ENCODE results near the gene FERMT3.

The FERMT3 gene

DNA sequence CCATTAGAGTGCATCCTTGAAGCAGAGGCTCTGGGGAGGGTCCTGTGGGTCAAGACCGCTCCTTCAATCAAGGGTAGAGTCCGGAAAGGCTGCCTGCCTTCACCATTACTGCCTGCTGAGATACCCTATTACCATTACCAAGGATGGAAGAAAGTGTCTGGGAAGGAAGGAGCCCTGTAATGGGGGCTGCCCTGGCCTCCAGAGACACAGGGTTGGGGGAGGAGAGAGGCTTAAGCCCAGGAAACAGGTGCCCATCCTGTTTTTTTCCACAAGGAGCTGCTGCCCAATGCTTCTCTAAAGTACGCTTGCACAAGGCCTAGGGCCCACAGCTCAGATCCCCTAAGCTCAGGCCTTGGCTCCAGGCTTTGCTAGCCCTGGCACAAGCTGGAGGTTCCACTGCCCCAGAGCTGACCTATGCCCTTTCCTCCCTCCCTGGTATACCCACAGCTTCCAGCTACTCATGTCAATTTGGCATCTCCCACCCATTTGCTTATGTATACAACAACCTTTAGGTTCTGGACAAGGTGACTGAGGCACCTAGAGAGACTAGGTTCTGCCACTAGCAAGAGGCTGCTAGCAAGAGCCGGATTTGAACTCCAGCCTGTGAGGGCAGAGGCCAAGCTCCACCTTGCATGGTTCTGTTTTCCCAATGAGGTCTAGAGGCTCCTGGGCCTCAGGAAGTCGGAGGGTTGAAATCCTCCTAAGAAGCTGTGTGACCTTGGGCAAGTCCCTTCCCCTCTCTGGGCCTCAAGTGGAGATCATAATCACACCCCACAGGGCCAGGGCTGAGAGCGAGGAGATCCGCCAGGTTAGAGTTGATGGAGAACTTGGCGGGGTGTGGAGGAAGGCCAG, 43.3 kb downstream of the FERMT3 start:
- DNase-seq (ENCODE audit: low read depth): no peak

DNA sequence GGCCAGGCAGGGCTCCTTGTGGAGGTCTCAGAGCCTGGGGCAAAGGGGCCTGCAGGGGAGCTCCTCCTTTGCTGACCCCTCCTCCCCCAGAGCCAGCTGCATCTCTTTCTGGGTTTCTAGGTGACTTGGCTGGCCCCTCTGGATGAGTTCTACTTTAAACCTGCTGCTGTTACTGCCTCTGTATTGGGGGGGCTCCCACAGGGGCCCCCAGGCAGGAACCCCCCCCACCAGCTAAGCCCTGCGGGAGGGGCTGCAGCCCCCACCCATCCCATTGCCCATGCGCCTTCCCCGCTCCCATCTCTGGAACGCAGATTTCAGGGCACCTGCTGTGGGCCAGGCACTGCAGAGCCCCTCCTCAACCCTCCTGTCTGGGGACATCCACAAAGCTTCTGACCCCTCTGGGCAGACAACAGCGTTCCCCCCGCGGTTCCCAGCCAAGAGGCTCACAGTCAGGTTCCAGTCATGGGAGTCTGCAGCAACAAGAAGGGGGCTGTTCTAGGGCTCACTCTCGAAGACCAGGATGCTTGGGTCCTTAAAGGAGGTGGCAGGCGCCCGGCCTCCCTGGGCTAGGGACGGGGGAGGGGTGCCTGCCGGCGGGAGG, 44.0 kb downstream of the FERMT3 start:
- DNase-seq (ENCODE audit: low read depth): no peak

DNA sequence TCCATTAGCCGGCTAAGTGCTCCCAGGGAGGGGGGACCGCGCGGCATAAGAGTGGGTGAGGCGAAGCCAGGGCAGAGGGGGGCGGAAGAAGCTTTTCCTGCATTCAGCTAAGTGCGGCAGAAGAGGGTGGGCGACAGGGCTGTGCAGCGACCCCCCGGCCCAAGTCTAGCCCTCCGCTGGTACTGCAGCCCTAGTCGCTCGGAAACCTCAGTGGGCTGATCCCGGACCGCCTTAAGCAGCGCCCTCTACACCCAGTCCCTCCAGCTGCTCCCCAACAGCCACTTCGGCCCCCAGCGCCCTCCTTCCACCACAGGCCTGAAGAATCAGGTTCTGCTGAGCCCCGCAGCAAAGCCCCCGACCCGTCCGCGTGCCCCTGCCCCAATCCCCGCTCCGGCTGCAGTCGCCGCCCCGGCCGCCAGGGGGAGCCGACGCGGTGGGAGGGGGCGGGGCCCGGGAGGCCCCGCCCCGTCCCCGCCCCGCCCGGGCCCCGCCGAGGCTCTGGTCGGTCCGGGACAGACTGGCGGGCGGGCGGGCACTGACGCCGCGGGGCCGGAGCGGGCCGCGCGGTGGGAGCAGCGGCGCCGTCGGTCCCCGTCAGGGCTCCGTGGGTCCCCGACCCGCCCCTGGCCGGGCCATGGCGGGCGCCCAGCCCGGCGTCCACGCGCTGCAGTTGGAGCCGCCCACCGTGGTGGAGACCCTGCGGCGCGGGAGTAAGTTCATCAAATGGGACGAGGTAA, 44.7 kb downstream of the FERMT3 start, which contains the start of gene PLCB3:
TSS of gene PLCB3 (plus strand) at position 515 of the 737 bp plus-strand sequence. CDS start at position 635, 120 bp downstream.
- peak; percentile 44 for DNase-seq (ENCODE audit: low read depth)

DNA sequence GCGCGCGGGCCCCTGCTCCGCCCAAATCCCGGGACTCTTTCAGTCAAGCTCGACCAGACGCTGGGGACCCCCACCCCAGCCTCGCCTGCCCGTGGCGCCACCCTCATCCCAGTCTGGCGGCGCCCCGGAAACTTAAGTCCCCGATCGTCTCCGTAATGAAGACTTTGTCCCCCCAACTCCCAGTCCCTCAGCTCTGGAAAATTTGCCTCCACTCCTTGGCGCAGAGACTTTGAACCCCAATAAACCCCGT, 45.2 kb downstream of the FERMT3 start:
- no peak for DNase-seq (ENCODE audit: low read depth)

DNA sequence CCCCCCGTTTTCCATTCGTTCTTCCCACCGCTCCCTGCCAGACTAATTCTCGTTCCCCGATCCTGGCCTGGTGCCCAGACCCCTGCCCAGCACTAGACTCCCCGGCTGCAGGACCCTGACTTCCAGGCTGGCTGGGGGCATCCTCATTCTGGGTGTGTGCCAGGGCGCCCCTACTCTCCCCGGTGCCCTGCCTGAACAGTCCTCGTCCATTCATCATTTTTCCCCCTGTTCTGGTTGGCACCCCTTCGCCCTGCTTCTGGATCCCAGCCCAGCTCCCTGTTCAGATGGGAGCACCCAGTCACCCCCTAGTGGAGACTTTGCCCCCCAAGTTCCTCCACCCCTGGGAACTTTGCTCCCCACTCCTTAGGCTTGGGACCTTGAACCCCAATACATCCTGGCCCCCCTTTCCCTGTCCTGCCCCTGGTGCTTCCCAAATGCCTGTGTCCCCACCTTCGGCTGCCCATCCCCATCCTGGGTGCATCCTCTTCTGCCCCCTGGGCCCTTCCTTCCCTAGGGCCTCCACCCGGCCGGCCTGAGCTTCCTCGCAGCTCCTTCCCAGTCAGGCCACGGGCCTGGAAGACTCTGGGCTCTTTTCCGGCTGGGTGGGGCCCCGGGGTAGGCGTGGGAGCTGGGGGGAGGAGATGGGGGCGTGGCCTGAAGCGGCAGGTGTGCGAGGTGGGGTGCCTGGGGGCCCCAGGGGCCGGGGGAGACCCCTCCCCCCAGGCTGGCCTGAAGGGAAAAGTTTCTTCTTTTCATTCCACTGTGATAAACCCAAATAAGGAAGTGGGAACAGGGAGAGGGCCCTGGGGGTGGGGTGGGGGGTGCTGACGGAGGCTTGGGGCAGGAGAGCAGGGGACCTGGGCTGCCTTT, 45.7 kb downstream of the FERMT3 start:
- no peak for DNase-seq (ENCODE audit: low read depth)

DNA sequence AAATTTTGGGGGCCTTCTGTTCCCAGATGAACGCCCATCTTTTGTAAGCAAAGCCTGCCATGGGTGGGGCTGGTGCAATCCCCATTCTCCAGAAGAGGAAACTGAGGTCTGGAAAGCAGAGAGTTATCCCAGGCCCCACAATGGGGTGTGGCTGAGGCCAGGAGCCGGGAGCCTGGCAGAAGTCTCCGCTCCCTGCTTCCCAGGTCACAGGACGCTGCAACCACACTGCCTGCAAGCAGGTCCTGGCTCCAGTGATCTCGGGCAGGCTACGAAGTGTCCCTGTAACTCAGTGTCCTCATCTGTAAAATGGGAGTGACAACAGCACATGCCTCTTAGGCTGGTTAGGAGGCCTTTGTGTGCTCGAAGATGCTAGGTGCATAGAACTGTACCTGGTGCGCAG, 46.5 kb downstream of the FERMT3 start:
- no peak for DNase-seq (ENCODE audit: low read depth)

DNA sequence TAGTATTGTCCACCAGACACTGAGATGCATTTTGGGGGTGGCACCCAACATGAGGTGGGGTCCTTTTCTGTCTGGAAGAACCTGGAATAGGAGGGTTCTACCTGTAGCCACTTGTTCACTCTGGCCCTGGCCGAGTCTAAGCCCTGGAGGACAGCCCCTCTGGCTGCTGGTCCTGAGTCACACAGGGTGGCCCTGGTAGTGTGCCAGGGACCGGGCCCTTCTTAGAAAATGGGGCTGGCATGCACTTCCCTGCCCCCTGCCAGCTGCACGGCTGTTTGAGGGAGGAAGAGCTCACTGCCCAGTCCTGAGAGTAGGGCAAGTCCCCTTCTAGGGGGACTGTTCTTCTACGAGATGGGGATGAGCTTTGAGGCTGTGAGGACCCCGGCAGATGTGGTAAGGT, 47.0 kb downstream of the FERMT3 start:
- no peak for DNase-seq (ENCODE audit: low read depth)

DNA sequence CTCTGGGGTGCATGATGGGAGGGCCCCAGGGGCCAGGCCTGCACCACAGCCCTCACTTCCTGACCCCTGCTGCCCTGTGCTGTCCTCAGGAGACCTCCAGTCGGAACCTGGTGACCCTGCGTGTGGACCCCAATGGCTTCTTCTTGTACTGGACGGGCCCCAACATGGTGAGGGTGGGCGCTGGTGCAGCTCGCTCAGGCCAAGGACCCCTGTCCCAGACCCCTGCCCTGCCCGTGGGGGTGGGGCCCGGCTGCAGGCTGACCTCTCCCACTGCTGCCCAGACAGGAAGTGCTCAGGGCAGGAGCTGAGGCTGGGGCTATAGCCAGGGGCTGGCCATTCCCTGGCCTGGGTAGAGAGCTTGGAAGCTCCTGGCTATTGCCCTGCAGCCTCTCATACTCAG, 47.8 kb downstream of the FERMT3 start:
- no peak for DNase-seq (ENCODE audit: low read depth)

DNA sequence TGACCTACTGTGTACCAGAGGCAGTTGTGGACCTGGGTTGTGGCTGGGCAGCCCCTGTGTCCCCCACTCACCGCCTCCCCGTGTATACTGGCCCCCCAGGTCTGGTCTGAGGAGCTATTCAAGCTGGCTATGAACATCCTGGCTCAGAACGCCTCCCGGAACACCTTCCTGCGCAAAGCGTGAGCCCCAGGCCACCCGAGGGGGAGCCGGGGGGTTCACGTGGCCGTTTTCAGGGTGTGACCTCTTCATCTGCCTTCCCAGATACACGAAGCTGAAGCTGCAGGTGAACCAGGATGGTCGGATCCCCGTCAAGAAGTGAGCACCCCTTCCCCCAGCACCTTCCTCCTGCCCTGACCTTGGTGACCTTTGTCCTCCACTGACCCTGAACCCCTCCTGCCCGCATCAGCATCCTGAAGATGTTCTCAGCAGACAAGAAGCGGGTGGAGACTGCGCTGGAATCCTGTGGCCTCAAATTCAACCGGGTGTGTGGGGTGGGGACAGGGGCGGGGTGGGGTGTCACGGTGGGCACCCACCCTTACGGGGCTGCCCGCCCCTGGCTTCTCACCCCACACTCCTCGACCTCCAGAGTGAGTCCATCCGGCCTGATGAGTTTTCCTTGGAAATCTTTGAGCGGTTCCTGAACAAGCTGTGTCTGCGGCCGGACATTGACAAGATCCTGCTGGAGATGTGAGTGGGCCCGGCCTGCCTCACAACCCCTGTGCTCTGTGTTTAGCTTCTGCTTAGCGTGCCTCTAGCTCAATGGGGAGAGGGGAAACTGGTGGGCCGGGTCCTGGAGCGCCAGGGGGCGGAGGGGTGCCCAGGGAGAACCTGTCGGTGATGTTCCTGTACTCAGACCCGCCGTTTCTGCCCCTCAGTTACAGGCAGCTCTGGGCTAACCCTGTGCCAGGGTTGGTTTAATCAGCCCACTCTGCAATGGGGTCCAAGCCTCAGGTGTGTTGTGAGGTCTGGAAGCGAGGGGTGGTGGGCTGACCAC, 48.9 kb downstream of the FERMT3 start:
- no peak for DNase-seq (ENCODE audit: low read depth)

DNA sequence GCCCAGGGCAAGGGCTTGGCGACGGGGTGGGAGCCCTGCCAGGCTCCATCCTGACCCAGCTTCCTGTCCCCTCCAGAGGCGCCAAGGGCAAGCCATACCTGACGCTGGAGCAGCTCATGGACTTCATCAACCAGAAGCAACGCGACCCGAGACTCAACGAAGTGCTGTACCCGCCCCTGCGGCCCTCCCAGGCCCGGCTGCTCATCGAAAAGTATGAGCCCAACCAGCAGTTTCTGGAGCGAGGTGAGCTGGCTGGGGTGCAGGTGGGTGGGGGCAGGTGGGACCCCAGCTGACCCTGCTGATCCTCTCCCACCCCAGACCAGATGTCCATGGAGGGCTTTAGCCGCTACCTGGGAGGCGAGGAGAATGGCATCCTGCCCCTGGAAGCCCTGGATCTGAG, 49.8 kb downstream of the FERMT3 start:
- DNase-seq (ENCODE audit: low read depth): no peak

DNA sequence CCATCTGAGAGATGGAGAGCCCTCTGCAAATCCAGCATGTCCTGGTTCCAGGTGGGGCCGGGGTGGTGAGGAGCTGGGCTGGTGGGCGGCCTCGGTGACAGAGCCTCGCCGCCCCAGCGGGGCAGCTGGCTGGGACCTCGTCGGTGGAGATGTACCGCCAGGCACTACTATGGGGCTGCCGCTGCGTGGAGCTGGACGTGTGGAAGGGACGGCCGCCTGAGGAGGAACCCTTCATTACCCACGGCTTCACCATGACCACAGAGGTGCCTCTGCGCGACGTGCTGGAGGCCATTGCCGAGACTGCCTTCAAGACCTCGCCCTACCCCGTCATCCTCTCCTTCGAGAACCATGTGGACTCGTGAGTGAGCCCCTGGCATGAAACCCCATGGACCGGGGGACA, 51.8 kb downstream of the FERMT3 start:
- no peak for DNase-seq (ENCODE audit: low read depth)

DNA sequence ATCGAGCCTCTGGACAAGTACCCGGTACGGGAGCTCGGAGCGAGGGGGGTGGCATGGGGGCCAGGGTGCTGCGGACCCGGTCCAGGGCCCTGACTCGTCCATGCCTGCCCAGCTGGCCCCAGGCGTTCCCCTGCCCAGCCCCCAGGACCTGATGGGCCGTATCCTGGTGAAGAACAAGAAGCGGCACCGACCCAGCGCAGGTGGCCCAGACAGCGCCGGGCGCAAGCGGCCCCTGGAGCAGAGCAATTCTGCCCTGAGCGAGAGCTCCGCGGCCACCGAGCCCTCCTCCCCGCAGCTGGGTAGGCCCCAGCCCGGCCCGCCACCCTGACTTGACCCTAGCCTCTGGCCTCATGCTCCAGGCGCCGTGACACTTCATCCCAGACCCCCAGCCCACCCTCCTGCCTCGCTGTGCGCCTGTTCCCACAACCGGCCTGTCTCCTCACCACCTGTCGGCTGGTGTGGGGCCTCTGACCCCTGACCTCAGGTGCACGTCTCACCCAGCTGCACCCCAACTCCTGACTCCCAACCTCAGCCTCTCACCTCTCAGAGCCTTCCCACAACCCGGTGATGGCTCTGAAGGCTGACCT, 52.5 kb downstream of the FERMT3 start:
- no peak for DNase-seq (ENCODE audit: low read depth)

DNA sequence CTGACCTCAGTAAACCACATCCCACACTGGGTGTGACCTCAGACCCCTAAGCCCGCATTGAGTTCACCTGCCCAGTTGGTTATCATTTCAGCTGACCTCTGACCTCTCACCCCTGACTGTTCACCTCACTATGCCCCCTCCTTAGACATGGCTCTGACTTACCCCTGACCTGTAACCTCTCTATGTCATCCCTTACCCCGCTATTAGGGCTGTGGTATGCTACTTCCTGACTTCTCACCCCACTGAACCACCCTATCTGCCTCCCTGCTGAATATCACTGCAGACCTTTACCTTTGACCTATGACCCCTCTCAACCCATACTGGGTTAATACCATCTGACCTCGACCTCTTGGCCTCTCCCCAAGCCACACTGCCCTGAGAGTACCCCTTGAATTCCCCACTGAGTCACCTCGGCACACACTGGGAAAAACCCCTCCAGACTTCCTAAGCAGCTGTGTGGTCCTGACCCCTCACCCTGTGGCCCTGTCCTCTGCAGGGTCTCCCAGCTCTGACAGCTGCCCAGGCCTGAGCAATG, 53.1 kb downstream of the FERMT3 start:
- no peak for DNase-seq (ENCODE audit: low read depth)

DNA sequence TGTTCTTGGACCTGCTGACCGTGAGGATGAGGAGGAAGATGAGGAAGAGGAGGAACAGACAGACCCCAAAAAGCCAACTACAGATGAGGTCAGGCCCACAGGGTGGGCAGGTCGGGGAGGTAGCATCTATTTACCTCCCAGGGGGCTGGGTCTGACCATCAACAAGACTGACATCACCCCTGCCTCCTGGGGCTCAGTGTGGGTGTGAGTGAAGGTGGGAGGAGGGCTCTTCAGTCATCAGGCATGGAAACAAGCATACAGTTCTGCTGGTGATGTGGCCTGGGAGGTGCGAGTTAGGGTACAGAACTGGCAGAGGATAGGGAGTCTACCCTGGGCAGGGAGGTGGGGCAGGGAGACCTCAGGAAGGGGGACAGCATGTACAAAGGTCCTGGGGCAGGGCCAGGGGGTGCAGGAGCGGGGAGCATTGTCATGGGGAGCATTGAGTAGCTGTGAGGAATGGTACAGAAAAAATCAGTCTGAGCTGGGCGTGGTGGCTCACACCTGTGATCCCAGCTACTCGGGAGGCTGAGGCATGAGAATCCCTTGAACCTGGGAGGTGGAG, 53.7 kb downstream of the FERMT3 start:
- DNase-seq (ENCODE audit: low read depth): no peak

DNA sequence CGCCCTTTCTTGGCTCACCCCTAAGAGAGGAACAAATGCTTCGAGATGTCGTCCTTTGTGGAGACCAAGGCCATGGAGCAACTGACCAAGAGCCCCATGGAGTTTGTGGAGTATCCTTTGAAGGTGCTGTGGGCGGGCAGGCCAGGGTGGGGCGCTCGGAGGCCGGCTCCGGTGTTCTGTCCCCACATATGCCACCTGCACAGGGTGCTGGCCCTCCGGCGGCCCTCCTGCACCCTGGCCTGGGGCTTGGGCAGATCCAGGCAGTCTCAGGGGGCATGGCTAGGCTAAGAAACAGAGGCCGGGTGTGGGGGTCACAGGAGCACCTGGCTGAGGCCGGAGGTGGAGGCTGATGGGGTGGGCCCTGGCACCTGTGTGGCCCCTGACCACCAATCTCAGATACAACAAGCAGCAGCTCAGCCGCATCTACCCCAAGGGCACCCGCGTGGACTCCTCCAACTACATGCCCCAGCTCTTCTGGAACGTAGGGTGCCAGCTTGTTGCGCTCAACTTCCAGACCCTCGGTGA, 55.1 kb downstream of the FERMT3 start:
- no peak for DNase-seq (ENCODE audit: low read depth)

DNA sequence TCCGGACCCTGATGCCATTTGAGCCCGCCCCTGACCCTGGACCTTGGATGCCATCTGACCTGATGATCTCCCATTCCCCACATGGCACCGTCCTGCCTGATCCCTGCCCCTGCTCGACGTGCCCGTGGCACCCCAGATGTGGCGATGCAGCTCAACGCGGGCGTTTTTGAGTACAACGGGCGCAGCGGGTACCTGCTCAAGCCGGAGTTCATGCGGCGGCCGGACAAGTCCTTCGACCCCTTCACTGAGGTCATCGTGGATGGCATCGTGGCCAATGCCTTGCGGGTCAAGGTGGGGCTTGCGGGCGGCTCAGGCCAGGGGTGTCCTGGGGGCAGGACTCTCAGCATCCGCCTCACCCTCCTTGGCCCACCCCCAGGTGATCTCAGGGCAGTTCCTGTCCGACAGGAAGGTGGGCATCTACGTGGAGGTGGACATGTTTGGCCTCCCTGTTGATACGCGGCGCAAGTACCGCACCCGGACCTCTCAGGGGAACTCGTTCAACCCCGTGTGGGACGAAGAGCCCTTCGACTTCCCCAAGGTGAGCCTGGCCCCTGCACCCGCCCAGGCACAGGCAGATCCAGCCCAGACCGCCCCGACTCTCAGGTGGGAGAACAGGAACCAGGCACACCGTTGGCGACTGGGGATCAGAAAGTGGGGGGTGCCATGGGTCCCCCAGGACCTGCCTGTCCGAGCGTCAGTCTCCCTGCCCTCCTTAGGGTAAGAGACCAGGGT, 55.9 kb downstream of the FERMT3 start:
- DNase-seq (ENCODE audit: low read depth): no peak

DNA sequence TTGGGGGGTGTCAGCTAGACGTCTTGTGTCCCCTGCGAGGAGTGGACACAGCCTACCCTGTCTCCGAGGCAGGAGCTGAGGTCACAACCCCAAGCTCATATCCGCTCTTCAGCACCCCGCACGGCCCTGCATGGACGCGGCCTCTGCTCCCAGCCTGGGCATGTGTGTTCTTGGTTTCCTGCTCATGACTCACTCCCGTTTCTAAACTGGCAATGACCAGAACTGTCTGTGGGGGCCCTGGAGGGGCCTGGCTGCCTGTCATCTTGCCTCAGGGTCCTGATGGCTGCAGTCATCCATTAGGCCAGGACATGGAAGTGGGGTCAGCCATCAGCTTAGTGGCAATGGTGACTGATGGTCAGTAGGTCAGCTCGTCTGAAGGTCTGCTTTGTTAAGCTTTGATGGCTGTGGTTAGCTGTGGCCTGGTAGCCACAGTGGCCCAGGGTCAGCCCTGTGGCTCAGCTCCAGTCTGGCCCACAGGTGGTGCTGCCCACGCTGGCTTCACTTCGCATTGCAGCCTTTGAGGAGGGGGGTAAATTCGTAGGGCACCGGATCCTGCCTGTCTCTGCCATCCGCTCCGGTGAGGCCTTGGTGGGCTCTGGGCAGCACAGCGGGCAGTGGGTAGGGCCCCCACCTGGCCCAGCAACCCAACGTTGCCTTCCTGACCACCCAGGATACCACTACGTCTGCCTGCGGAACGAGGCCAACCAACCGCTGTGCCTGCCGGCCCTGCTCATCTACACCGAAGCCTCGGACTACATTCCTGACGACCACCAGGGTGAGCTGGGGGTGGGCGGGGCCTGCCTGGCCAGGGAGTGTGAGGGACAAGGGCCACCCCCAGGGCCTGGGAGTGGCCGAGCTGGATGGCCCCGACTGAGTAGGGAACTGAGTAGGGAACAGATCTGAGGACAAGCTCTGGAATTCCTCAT, 56.8 kb downstream of the FERMT3 start:
- no peak for DNase-seq (ENCODE audit: low read depth)

DNA sequence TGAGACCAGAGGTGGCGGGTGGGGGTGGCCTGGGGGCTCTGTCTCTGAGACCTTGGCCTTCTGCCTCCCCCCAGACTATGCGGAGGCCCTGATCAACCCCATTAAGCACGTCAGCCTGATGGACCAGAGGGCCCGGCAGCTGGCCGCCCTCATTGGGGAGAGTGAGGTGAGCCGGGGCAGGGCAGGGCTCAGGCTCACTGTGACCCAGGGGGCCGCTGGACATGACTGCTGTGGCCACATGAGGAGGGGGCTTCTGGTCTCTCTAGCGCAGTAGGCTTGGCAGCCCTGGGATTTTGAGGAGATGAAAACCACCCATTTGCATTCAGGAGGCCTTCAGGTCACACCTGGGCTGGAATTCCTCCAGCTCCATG, 57.4 kb downstream of the FERMT3 start:
- DNase-seq (ENCODE audit: low read depth): no peak
